HS-5 (cell line): ENCODE measurements around the gene SLC35E1.
"Not testable (repeated sequence)": the region's sequence is repeated elsewhere in the genome, so short reads cannot be mapped to it uniquely, and the experiment has no call there.

ENCODE experiments used
- DNase-seq: peaks from one replicate; pipeline ENCODE4 v3.0.0-alpha.2; 2012; ENCODE audit warnings: low read depth

SLC35E1 gene

DNA sequence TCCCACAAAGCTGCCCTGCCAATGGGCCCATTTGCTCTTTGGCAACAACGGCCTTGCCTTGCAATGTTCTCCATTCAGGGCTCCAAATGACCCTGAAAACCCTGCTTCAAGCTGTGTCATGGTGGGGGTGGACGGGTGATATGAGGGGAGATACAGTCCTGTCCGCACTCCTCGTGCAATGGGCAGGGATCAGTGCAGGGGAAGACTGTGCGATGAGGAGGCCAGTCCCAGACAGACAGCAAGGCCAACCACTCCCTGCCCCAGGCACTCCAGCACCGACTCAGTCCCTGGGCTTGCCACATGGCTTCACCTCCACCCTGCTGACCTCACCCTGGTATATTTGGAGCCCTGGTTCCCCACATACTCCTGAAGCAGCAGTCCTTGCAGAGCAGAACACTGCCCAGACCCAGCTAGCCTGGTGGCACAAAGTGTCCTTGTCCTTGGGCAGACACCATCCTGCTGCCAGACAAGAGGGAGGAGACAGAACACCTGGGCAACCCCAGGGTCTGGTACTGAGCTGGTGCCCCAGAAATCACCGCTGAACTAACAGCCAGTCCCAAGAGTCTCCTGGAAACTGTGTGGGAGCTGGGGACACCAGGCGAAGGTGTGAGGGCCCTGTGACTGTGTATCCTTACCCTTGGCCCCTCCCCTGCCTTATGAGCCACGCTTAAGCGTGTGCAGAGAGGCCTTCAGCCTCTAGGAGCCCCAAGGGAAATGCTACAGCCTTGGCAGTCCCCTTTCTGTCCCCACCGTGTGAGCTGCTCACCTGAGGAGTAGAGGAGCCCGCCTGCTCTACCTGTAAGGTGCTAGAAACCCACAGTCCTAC, 9.1 kb upstream of the SLC35E1 start:
- DNase-seq, result no peak

DNA sequence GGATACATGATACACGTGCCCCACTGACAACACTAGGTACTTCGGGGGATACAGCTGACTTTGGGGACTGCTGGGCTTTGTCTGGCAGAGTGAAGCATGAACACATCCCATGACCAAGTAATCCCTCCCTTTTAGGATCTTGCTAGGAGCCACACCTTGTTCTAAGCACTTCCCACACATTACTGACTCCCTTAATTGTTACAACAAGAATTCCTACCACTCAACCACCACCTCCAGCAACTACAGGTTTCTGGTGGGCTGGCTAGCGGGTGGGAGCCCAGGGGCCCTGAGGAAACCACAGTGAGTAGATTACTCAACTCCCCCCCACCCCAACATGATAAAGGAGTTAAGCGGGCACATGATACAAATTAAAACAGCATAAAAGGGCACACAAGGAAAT, 7.2 kb upstream of the SLC35E1 start:
- DNase-seq, result no peak

- DNase-seq, result no peak
Observed at GRCh38 chr19:16577531-16577985, 5.3 kb upstream of the SLC35E1 start.

DNA sequence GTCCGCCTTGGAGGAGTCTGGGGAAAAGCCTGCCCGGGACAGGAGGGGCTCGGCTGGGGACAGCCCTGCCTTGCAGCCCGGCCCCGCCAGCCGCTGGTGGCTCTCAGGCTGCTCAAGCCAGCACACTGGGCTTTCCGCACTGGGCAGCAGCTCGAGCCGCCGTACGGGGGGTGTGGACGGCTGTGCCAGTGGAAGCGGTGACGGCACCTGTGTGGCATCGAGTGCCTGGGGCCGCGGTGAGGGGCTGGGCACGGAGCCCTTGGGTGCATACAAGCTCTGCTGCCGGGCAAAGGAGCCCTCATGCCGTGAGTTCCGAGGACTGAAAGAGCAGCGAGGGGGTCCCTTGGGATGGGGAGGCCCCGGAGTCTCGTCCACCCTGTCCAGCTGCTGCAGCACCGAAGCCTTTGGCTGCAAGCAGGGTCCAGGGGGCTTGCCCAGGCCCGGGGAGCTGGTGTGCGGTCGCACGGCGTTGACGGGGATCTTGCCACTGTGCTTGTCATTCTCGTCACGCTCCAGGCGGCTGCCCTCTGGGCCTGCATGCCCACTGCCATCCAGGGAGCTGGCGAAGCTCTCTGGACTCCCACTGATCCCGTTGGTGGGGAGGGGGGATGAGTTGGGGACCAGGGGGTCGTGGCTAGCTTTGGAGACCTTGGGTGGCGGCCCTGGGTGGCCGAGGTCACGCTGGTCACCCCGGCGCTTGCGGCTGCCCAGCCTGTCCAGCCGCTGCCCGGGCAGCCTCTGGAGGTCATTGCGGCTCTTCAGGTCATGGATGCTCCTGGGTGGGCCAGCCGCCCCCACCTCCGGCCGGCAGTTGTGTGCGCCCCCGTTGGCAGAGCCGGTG, 4.7 kb upstream of the SLC35E1 start:
- DNase-seq, result no peak

DNA sequence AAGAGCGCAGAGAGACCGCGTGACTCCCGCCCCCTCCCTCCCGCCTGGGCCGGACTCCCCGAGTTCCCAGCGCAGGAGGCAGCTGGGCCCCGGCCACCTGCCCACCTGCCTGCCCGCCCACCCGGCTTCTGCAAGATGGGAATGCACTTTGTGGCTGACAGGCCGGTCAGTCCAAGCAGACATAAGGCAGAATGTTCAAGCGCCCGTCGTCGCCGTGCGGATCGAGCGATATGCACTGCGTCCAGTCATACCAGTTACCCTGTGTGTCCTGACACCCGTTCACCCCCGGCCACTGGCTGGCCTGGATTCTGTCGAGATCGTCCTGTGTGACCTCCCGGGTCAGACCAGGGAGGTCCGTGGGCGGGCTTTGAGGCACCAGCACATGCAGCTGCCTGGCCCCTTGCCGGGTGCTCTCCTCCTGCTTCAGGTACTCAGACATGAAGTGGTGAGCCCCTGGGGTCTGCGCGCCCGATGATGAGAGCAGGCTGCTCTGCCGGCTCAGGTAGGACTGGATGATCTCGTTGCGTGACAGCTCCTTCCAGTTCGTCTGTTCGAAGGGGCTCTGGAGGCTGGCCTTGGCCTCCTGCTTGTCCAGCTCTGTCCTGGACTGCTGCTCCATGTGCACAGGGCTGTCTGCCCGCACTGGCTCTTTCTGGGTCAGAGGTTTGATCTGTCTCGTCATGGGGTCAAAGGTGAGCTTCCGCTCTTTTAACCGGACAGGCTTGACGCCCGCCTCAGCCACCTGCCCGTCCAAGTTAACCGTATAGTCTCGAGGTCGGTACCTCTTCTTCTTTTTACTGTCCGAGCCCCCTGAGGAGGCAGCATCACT, 3.9 kb upstream of the SLC35E1 start:
- no peak for DNase-seq

DNA sequence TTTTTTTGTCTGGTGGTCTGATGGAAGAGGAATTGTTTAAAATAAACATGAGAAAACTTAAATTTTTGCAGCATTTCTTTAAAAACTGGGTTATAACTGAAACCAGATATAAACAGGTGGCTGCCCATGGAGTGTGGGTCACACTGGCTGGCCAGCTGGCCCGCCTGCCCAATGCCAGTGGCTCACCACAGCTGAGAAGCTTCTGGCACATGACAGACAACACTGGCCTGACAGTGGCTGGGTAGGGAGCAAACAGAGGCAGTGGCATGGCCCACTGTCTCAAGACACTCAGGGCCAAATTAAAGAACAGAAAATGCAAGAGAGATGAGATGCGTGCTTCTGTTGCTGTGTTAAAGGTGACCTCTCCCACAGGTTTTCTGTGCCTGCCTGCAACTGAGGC, 3.1 kb upstream of the SLC35E1 start:
- DNase-seq, result no peak

- DNase-seq, result no peak
Observed at GRCh38 chr19:16573925-16574324, 1.7 kb upstream of the SLC35E1 start.

DNA sequence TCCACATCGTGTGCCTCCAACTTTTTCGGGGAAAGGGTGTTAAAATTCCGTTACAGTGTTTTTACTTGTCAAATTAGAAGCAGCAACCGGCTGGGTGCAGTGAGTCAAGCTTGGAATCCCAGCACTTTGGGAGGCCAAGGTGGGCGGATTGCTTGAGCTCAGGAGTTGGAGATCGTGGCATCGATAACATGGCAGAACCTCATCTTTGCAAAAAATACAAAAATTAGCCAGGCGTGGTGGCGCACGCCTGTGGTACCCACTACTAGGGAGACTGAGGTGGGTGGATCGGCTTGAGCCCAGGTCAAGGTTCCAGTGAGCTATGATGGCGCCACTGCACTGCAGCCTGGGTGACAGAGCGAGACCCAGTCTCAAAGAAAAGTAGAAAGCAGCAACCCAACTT, 1.1 kb upstream of the SLC35E1 start:
- DNase-seq, result no peak

GRCh38 chr19:16571822-16572331, 338 bp downstream of the SLC35E1 start:
- DNase-seq, result no peak

- DNase-seq, result no peak
Observed at GRCh38 chr19:16571283-16571682, 932 bp downstream of the SLC35E1 start.

DNA sequence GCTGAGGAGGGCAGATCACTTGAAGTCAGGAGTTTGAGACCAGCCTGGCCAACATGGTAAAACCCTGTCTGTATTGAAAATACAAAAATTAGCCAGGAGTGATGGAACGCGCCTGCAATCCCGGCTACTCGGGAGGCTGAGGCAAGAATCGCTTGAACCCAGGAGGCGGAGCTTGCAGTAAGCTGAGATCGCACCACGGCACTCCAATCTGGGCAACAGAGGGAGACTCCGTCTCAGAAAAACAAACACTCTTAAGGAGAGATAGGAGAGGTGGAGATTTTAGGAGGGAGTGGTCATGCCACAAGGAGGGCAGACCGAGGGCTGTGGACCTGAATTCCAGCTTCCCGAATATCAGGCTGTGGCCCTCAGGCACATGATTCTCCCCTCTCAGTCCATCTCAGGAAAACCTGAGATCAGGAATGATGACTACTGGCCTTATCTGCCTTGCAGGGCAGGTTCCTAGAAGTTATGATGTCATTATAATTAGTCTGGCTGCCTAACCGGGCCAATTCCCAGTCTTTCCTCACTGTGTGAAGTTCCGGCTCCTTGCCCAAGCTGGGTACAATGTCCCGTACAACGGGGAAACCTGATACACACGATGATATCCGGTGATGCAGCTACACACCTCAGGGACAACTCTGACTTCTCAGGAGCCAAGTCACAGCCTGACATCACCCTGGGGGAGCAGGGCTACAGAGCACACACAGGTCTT, 2.5 kb downstream of the SLC35E1 start:
- no peak for DNase-seq

DNA sequence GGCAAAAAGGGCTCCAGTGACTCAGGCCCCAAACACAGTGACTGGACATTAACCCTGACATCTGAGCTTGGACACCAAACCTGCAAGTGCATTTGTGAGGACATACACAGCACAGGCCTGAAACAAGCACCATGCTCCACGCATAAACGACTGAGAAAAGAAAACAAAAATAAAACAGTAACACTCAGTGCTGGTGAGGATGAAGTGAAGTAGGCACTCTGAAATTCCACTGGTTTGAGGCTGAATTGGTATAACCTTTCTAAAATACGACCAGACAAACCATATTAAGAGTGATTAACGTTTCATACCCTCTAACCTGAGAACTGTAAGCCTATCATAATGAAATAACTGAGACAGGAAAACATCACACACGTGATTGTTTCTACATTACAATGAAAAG, 5.5 kb downstream of the SLC35E1 start:
- DNase-seq, result no peak

DNA sequence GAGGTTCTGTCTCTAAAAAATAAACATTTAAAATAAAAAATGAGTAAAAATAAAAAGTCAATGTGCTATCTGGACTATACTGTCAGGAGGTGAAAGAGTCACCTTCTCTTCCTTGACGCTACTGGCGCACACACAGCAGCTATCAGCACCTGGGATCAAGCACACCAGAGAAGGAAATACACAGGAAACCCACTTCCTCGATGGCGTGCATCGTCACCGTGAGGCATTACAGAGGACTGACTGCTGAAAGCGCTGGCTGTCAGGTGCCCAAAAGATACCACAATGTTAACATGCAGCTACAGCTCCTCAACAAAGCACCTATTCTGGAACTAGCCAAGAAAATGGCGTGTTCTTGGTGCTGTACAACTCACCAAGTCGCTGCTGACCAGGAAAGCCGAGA, 6.1 kb downstream of the SLC35E1 start:
- DNase-seq, result no peak

GRCh38 chr19:16564842-16565241, 7.4 kb downstream of the SLC35E1 start:
- no peak for DNase-seq

GRCh38 chr19:16562608-16563025, 9.6 kb downstream of the SLC35E1 start:
- no peak for DNase-seq

GRCh38 chr19:16561382-16561781, 10.8 kb downstream of the SLC35E1 start:
- no peak for DNase-seq

DNA sequence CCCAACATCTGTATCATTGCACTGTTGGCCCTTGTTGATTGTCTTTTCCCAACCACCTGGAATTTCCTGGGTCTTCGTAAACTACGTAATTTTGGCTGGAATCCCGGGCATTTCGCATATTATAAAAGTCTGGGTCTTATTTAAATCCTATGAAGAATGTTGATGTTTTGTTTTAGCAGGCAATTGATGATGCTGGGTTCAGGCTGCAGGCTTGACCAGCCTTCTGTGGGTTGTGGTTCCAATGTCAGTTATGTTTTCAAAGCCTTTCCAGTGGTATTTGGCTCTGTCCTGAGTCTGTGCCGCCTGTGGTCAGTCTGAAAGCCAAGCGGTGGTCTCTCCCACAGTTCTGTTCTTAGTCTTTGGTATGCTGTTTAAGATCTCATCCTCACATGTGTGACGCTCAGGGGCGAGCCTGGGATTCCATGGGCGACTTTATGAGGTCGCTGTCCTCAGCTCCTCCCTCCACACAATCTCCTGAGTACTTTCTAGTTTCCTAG, 12.4 kb downstream of the SLC35E1 start:
- no peak for DNase-seq

GRCh38 chr19:16554776-16555175, 17.4 kb downstream of the SLC35E1 start:
- no peak for DNase-seq

- not testable (repeated sequence) for DNase-seq
Observed at GRCh38 chr19:16551902-16552301, 20.3 kb downstream of the SLC35E1 start.

GRCh38 chr19:16548956-16549355, 23.3 kb downstream of the SLC35E1 start:
- no peak for DNase-seq
